Limb (tissue), 2 donors: ENCODE data around the gene OAF.
A peak's percentile ranks its signal among the peaks of the same experiment; 100 is the strongest.
"Not testable (repeated sequence)": the region's sequence is repeated elsewhere in the genome, so short reads cannot be mapped to it uniquely, and the experiment has no call there.

Source experiments
- DNase-seq, 2 donors: peaks; one replicate each; pipeline ENCODE4 v3.0.0-alpha.2; 2016; ENCODE audit errors: extremely low spot score in 2 of 2

The OAF gene

GRCh38 chr11:120210626-120211521 lies at the start of gene OAF:
OAF (plus strand) TSS chr11:120211032; CDS start chr11:120211280, 248 bp downstream.
- peak; percentile 86 to 91 for DNase-seq

GRCh38 chr11:120167659-120168058 lies 43.2 kb upstream of the OAF start:
- DNase-seq: no peak

- DNase-seq: no peak
Measured at GRCh38 chr11:120168108-120168959, 42.5 kb upstream of the OAF start.

- peak; percentile 68 to 90 for DNase-seq
Measured at GRCh38 chr11:120168960-120169681, 41.7 kb upstream of the OAF start.

- peak in 1 of 2 donors; percentile 41 for DNase-seq
Measured at GRCh38 chr11:120169981-120170698, 40.7 kb upstream of the OAF start.

- DNase-seq: no peak
Measured at GRCh38 chr11:120170741-120171261, 40.0 kb upstream of the OAF start.

GRCh38 chr11:120172054-120172911 lies 38.5 kb upstream of the OAF start:
- DNase-seq: peak; percentile 71 to 80

- peak in 1 of 2 donors; percentile 49 for DNase-seq
Measured at GRCh38 chr11:120173019-120173705, 37.7 kb upstream of the OAF start.

- no peak for DNase-seq
Measured at GRCh38 chr11:120173807-120174206, 37.0 kb upstream of the OAF start.

- no peak for DNase-seq
Measured at GRCh38 chr11:120174866-120175265, 36.0 kb upstream of the OAF start.

- peak in 1 of 2 donors; percentile 34 for DNase-seq
Measured at GRCh38 chr11:120178561-120179056, 32.2 kb upstream of the OAF start.

- DNase-seq: no peak
Measured at GRCh38 chr11:120179057-120179672, 31.7 kb upstream of the OAF start.

GRCh38 chr11:120180063-120180462 lies 30.8 kb upstream of the OAF start:
- not testable (repeated sequence) for DNase-seq

- peak in 1 of 2 donors; percentile 43 for DNase-seq
Measured at GRCh38 chr11:120180551-120181232, 30.1 kb upstream of the OAF start.

GRCh38 chr11:120181376-120181975 lies 29.4 kb upstream of the OAF start:
- DNase-seq: no peak

GRCh38 chr11:120182372-120182771 lies 28.5 kb upstream of the OAF start:
- no peak for DNase-seq

GRCh38 chr11:120182790-120183491 lies 27.9 kb upstream of the OAF start:
- DNase-seq: peak in 1 of 2 donors; percentile 31
